HG02938 (cell line): Measurements from ENCODE around the gene PRDX5.
"Not testable (repeated sequence)": the region's sequence is repeated elsewhere in the genome, so short reads cannot be mapped to it uniquely, and the experiment has no call there.

Source experiments
- ATAC-seq: cut with Tn5 transposase; IDR thresholded peaks from one replicate; pipeline ENCODE4 v1.9.1; 2021; ENCODE audit warnings: mild to moderate bottlenecking, moderate library complexity; ENCODE audit not compliant: unreplicated experiment

PRDX5 gene

DNA sequence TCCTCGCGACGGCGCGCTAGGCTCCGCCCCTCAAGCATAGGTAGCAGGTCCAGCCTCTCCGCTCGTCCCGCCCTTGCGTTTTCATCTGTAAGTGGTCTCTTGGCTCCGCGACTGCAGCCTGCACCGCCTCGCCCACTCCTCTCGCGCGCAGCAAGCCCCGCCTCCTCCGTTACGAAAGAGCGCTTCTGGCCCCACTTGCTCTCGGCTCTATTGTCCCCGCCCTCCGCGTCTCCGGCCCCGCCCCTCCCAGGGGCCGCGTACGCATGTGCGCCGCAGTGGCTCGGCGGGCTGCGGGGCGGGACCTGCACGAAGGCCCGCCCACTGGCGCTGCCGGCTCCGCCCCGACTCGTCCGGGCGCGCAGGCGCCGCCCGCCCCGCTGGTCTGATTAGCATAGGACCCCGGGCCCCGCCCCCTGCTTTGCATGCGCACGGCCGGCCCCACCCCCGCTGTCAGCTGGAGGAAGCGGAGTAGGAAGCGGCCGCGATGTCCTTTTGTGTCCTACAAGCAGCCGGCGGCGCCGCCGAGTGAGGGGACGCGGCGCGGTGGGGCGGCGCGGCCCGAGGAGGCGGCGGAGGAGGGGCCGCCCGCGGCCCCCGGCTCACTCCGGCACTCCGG lies 12.7 kb upstream of the PRDX5 start, which contains the start of gene ESRRA:
ESRRA (plus strand) TSS at position 450 of the 616 bp plus-strand sequence. CDS start 1,656 bp downstream, outside the sequence.
- peak; percentile 66 for ATAC-seq

DNA sequence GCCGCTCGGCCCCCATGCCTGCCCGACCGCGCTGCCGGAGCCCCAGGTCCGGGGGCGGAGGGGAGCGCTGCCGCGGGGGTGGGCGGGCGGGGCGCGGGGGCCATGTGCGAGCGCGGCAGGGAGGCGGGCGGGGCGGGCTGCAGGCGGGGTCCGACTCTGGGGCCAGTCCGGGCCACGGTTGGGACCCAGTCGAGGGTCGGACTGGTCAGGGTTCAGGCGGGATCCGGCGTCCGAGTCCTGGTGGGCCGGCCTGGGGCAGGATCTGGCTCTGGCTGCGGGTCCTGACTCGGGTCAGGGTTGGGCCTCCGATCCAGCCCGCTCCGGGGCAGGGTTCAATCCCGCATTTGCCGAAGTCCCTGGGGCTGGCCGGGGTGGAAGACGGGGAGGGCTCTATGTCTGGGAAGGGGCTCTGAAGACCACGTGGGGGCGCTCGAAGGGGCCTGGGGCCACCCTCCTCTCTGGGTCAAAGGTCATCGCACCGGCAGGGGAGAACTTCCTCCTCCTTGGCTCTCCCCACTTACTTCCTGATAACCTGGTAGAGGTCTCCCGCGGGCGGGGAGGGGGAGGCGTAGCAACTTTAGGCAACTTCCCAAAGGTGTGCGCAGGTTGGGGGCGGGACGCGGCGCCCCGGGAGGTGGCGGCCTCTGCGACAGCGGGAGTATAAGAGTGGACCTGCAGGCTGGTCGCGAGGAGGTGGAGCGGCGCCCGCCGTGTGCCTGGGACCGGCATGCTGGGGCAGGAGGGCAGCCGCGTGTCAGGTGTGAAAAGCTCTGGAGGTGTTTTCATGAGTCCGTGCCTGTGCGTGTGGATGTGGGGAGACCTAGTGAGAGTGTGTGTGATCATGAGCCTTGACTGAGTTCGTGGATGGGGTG lies 12.0 kb upstream of the PRDX5 start:
- peak; percentile 13 for ATAC-seq

DNA sequence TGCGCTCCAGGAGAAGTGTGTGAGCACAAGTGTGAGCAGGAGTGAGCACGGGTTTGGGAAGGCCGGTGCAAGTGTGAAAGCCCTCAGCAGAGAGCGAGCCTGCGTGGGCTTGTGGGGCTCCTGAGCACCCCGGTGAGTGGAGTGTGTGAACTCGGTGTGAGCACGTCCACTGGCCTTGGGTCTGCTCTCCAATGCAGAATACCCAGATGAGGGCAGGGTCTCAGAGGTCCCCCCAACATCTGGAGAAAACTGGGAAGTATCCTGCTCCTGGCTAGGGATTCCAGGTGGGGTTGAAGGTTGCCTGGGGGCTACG lies 11.4 kb upstream of the PRDX5 start:
- no peak for ATAC-seq

DNA sequence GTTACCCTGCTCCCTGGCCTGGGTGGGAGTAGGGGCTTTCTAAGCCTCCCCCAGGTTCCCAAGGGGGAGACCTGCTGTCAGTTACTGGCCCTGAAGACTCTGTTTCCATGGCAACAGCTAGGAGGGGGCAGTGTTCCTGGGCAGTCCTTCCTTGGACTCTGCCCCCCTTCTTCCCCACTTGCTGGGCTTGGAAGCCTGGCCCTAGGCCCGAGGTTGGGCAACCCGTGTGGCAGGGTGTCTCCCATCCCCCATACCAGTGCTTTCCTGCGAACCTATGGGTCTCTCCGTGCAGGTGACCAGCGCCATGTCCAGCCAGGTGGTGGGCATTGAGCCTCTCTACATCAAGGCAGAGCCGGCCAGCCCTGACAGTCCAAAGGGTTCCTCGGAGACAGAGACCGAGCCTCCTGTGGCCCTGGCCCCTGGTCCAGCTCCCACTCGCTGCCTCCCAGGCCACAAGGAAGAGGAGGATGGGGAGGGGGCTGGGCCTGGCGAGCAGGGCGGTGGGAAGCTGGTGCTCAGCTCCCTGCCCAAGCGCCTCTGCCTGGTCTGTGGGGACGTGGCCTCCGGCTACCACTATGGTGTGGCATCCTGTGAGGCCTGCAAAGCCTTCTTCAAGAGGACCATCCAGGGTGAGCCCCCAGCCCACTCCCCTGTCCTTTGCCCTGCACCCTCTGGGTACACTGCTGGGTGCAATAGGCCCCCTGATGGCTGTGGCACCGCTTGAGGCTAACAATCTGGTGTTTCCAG lies 10.9 kb upstream of the PRDX5 start:
- ATAC-seq = no peak

DNA sequence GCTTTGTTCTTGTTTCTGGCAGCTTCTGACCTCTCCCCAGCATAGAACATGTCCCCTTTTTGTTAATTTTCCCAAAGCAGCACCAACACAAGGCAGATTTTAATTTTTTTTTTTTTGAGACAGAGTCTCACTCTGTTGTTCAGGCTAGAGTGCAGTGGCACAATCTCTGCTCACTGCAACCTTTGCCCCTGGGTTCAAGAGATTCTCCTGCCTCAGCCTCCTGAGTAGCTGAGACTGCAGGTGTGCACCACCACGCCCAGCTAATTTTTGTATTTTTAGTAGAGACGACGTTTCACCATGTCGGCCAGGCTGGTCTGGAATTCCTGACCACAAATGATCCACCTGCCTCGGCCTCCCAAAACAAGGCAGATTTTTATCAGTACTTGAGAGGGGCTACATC lies 10.1 kb upstream of the PRDX5 start:
- ATAC-seq = not testable (repeated sequence)

DNA sequence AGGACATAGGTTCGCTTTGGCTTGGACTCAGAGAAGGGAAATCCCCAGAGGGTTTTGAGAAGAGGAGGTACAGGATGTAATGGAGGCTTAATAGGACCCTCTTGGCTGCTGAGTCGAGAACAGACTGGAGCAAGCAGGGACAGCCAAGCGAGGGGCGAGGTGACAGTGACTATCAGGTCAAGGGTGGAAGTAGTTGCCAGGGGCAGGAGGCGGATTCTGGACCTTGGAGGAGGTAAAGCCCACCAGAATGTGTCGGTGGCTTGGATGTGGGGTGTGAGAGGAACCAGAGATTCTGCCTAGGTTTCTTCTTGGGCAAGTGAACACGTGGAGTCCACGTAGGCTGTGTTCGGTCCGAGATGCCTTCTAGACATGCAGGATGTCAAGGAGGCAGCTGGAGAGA lies 5.0 kb upstream of the PRDX5 start:
- ATAC-seq = no peak

DNA sequence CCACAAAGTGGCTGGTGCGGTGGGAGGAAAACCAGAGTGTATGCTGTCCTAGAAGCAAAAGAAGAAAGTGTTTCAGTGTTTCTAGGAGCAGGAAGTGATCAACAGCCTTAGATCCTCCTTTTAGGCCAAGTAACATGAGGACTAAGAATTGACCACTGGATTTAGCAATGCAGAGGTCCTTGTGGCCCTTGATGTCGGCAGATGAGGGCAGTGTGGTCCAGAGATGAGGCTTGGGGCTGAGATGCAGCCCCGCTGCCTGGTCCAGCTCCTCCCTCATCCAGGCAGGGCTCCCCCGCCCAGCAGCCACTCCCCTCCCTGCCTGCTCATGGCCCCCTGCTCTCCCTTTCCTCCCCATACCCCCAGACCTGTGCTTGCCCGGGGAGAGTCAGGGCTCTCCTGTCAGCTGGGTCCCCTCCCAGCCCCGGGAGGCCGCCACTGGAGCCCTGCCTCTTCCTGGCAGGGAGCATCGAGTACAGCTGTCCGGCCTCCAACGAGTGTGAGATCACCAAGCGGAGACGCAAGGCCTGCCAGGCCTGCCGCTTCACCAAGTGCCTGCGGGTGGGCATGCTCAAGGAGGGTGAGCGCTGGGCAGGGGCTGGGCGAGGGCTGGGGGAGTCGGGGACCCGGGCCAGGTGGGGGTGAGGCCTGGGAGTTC lies 4.3 kb upstream of the PRDX5 start:
- no peak for ATAC-seq

DNA sequence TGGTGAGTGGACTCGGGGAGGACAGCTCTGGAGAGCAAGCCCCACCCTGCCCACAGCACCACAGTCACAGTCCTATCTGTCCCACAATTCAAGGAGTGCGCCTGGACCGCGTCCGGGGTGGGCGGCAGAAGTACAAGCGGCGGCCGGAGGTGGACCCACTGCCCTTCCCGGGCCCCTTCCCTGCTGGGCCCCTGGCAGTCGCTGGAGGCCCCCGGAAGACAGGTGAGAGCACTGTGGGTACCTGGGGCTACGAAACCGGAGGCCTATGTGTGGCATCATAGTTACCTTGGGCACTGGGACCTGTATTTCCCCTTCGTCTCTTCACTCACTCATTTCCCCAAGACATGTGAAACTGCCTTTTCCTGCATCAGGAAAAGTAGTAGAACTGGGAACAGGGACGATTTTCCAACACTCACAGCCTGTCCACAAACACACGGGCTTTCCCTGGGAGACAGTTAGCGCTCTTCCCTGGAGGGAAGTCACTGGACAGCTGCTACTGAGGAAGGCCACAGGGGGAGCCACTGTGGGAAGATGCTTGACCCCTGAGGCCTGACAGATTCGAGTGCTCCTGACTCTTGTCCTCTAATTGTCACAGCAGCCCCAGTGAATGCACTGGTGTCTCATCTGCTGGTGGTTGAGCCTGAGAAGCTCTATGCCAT lies 3.6 kb upstream of the PRDX5 start:
- ATAC-seq = no peak

DNA sequence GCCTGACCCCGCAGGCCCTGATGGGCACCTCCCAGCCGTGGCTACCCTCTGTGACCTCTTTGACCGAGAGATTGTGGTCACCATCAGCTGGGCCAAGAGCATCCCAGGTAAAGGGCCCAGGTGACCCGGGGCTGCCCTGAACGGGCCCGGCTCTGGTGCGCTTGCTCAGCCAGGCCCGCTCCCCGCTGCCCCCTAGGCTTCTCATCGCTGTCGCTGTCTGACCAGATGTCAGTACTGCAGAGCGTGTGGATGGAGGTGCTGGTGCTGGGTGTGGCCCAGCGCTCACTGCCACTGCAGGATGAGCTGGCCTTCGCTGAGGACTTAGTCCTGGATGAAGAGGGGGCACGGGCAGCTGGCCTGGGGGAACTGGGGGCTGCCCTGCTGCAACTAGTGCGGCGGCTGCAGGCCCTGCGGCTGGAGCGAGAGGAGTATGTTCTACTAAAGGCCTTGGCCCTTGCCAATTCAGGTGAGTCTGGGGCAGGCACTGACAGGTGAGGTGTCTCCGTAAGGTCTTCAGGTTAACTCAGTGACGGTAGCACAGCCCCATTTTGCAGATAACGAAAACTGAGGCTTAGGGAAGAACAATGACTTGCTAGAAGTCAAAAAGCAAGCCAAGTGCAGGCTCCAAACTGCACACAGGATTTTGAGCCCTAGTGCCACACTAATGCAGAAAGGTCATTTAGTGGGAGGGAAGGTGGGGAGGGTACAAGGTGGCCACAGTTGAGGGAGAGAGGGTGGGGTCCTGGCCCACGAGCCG lies 2.9 kb upstream of the PRDX5 start:
- ATAC-seq = no peak

DNA sequence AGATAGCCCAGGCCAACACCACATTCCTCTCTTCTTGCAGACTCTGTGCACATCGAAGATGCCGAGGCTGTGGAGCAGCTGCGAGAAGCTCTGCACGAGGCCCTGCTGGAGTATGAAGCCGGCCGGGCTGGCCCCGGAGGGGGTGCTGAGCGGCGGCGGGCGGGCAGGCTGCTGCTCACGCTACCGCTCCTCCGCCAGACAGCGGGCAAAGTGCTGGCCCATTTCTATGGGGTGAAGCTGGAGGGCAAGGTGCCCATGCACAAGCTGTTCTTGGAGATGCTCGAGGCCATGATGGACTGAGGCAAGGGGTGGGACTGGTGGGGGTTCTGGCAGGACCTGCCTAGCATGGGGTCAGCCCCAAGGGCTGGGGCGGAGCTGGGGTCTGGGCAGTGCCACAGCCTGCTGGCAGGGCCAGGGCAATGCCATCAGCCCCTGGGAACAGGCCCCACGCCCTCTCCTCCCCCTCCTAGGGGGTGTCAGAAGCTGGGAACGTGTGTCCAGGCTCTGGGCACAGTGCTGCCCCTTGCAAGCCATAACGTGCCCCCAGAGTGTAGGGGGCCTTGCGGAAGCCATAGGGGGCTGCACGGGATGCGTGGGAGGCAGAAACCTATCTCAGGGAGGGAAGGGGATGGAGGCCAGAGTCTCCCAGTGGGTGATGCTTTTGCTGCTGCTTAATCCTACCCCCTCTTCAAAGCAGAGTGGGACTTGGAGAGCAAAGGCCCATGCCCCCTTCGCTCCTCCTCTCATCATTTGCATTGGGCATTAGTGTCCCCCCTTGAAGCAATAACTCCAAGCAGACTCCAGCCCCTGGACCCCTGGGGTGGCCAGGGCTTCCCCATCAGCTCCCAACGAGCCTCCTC lies 2.0 kb upstream of the PRDX5 start:
- not testable (repeated sequence) for ATAC-seq

DNA sequence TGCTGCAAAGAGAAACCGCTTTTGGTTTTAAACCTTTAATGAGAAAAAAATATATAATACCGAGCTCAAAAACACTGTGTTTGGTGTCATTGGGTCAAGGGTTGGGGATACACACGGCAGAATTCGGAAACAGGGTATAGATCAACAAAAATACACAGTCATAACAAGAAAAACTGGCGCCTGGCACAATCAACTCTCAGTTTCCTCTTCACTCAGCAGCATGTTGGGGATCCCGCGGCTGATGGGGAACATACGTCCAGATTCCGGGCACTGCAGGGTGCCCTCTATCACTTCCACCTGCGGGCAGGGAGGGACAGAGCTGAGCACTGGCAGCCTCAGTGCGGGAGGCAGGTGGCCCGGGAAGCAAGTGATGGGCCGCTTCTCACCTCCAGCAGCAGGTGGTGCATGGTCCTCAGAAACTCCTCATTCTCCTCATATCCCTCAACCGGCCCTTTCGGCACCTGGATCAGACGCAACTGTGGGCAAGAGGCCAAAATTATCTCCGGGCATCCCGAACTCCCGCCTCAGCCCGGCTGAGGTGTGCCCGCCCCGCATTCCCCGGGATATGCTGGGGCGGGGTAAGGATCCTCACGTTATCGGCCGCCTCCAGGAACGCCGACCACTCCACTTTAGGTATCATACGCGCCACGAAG lies 1.1 kb upstream of the PRDX5 start:
- ATAC-seq = no peak

DNA sequence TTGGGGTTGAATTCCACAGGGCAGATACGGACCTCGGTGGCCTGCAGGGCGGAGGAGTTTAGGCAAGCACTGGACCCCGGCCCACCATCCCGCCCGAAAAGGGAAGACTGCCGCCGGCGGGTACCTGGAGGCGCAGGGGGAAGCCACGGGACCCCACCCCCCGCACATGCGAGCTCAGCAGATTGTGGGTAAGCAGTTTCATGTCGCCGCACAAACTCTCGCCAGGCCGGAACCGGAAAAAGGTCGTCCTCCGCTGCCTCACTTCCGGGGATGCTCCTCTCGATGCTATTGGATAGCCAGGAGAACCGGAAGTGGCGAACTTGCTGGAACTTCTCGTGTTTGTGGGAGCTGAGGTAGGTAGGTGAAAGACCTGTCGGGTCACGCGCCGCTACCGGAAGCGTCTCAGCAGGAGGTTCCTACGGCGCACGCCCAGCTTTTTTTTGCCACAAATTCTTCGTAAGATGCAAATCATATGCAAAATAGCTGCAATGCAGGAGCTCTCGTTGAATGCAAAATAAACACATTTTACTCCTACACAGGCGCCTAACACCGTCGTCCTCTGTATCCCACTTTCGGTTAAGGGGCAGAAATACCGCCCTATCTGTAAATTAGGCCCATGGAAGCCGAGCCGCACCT lies 478 bp upstream of the PRDX5 start, which contains the start of gene TRMT112:
TRMT112 (minus strand) TSS at position 235 of the 636 bp plus-strand sequence; CDS start at position 202, 33 bp downstream.
- ATAC-seq = peak; percentile 64

DNA sequence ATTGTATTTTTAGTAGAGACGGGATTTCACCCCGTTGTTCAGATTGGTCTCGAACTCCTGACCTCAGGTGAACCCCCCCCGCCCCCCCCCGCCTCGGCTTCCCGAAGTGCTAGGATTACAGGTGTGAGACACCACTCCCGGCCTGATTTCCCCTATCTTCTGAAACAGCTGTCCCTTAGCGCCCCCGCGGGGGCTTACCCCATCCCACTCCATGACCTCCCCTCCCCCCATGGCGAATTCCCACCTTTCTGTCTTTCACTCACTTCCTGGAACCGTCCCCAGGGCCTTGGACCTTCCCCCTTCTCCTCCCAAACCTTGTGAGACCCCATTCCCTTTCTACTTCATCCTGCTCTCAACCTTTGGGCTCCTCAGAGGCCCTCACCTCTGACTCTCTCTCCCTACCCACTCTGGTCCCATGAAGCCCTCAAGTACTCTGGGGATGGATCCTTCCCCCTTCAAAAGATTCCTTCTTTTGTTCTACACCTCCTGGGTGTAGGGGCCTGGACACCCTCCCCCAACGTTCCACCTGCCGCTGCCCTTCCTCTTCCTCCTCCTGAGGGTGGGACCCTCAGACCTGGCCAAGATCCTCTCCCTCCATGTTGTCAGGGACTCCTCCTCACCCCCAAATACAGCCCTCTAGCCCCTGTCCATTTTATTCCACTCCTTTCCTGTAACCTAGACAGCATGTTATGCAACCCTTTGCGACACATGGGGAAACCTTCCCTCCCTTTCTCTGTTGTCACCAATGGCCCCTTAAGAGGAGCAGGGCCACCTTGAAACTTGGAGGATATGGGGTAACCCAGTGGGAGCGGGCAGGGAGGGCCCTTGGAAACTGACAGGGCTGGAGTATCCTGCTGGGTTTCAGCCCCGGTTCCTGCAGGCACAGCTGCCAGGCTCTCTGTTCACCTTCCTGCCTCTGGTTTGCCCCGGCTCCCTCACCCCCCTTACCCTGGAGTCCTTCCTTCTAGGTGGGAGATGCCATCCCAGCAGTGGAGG lies 1.1 kb downstream of the PRDX5 start:
- no peak for ATAC-seq

DNA sequence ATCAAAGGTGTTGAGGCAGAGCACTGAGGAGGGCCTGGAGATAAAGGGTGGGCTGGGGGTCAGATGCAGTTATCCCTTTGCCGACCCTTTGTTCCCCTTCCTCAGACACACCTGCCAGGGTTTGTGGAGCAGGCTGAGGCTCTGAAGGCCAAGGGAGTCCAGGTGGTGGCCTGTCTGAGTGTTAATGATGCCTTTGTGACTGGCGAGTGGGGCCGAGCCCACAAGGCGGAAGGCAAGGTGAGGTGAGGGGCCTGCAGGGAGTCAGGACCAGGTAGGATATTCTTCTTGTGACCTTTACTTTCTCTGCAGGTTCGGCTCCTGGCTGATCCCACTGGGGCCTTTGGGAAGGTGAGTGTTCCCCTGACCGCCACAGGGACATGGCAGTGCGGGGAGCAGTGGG lies 2.6 kb downstream of the PRDX5 start:
- ATAC-seq = no peak

DNA sequence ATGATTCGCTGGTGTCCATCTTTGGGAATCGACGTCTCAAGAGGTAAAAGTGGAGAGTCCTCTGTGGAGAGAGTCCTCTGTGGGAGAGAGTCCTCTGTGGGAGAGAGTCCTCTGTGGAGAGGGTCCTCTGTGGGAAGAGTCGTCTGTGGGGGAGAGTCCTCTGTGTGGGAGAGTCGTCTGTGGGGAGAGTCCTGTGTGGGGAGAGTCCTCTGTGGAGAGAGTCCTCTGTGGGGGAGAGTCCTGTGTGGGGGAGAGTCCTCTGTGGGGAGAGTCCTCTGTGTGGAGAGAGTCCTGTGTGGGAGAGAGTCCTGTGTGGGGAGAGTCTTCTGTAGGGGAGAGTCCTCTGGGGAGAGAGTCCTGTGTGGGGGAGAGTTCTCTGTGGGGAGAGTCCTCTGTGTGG lies 3.1 kb downstream of the PRDX5 start:
- no peak for ATAC-seq

DNA sequence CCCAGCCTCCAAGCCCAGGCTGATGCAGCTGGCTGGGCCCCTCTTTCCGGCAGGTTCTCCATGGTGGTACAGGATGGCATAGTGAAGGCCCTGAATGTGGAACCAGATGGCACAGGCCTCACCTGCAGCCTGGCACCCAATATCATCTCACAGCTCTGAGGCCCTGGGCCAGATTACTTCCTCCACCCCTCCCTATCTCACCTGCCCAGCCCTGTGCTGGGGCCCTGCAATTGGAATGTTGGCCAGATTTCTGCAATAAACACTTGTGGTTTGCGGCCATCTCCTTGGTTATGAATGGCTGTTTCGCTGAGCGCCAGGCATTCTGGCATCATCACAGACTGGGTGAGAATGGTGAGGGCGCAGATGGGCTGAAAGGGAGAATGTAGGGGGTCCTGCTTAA lies 3.6 kb downstream of the PRDX5 start:
- ATAC-seq = no peak

DNA sequence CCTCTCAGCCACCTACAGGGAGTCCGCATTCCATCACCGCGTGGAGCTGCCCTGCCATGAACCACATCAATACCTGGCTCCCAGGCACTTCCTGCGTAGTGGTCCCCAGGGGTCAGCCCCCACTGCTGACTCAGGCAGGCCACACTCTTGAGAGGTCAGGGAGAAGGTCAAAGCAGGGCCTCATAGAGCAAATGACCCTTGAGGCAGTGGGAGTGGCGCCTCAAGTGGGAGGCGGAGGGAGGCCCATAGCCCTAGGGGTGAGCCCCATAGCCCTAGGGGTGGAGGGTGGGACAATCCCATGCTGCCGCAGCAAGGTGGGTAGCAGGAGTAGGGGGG lies 5.0 kb downstream of the PRDX5 start:
- ATAC-seq = no peak
